GM19328 (cell line): ENCODE data around the gene SERPINI1.

ENCODE experiments used
- ATAC-seq: cut with Tn5 transposase; IDR thresholded peaks from one replicate; pipeline ENCODE4 v1.9.1; 2021; ENCODE audit warnings: mild to moderate bottlenecking, moderate library complexity; ENCODE audit not compliant: unreplicated experiment

Gene SERPINI1

GRCh38 chr3:167733961-167734497, 1.5 kb upstream of the SERPINI1 start:
- ATAC-seq: no peak

GRCh38 chr3:167734498-167735232, 856 bp upstream of the SERPINI1 start, which contains the start of gene PDCD10:
Gene PDCD10 (minus strand): TSS chr3:167734892. CDS start chr3:167720157, 14,735 bp downstream.
- ATAC-seq: peak; percentile 84

- no peak for ATAC-seq
Measured at GRCh38 chr3:167736264-167736787, 805 bp downstream of the SERPINI1 start.

- ATAC-seq: no peak
Measured at GRCh38 chr3:167736997-167737396, 1.5 kb downstream of the SERPINI1 start.

GRCh38 chr3:167738037-167738436, 2.5 kb downstream of the SERPINI1 start:
- ATAC-seq: no peak

- no peak for ATAC-seq
Measured at GRCh38 chr3:167739190-167739810, 3.8 kb downstream of the SERPINI1 start.

GRCh38 chr3:167740961-167741587, 5.6 kb downstream of the SERPINI1 start:
- ATAC-seq: peak; percentile 97

- no peak for ATAC-seq
Measured at GRCh38 chr3:167742338-167742737, 6.8 kb downstream of the SERPINI1 start.

- no peak for ATAC-seq
Measured at GRCh38 chr3:167743799-167744198, 8.3 kb downstream of the SERPINI1 start.

- ATAC-seq: no peak
Measured at GRCh38 chr3:167749209-167749608, 13.7 kb downstream of the SERPINI1 start.

GRCh38 chr3:167749728-167750127, 14.2 kb downstream of the SERPINI1 start:
- ATAC-seq: no peak

GRCh38 chr3:167750272-167750971, 14.9 kb downstream of the SERPINI1 start:
- peak; percentile 95 for ATAC-seq

GRCh38 chr3:167754049-167754448, 18.5 kb downstream of the SERPINI1 start:
- ATAC-seq: no peak

- no peak for ATAC-seq
Measured at GRCh38 chr3:167761302-167761701, 25.8 kb downstream of the SERPINI1 start.

- no peak for ATAC-seq
Measured at GRCh38 chr3:167762296-167762695, 26.8 kb downstream of the SERPINI1 start.

GRCh38 chr3:167772992-167773391, 37.5 kb downstream of the SERPINI1 start:
- peak; percentile 24 for ATAC-seq

- ATAC-seq: peak; percentile 91
Measured at GRCh38 chr3:167773584-167773983, 38.1 kb downstream of the SERPINI1 start.

GRCh38 chr3:167776066-167776685, 40.7 kb downstream of the SERPINI1 start:
- ATAC-seq: no peak

GRCh38 chr3:167777356-167777755, 41.8 kb downstream of the SERPINI1 start:
- ATAC-seq: no peak

GRCh38 chr3:167780214-167780883, 44.8 kb downstream of the SERPINI1 start:
- no peak for ATAC-seq
